Measurements from ENCODE around the gene BMPR1B.

Gene BMPR1B

GRCh38 chr4:95190751-95191436, 433.1 kb downstream of the BMPR1B start:
- H3K36me3 ChIP-seq (replicated peaks; ENCODE audit: insufficient read depth, low read length) = no peaks in the 10 kb centered on the region
- H3K4me1 ChIP-seq (ENCODE audit: low read length) = no peaks in the 10 kb centered on the region
- H3K9me2 ChIP-seq (replicated peaks; ENCODE audit: insufficient read depth, low read length) = no peaks in the 10 kb centered on the region
- no peaks in the 10 kb centered on the region for H3K79me2 ChIP-seq (ENCODE audit: low read length)
- no peak for DNase-seq
- H3K4me2 ChIP-seq (ENCODE audit: low read depth, low read length) = no peak overlapping the region
- no peaks in the 10 kb centered on the region for H3K9me3 ChIP-seq (replicated peaks; ENCODE audit: insufficient read depth, low read length)
- no peak overlapping the region for H3K4me3 ChIP-seq (ENCODE audit: low read length)
- H3F3A ChIP-seq (ENCODE audit: insufficient read depth, low read length) = no peaks in the 10 kb centered on the region
- no peaks in the 10 kb centered on the region for H4K20me1 ChIP-seq (ENCODE audit: insufficient read depth, low read length)
- TF ChIP-seq EZH2phosphoT487 (IDR thresholded peaks at IDR 0.05; ENCODE audit: low read length) (no peak), EZH2 (optimal IDR thresholded peaks at IDR 0.05; ENCODE audit: low read depth, low read length) (no peak)
- TF ChIP-seq, protein P1, sequence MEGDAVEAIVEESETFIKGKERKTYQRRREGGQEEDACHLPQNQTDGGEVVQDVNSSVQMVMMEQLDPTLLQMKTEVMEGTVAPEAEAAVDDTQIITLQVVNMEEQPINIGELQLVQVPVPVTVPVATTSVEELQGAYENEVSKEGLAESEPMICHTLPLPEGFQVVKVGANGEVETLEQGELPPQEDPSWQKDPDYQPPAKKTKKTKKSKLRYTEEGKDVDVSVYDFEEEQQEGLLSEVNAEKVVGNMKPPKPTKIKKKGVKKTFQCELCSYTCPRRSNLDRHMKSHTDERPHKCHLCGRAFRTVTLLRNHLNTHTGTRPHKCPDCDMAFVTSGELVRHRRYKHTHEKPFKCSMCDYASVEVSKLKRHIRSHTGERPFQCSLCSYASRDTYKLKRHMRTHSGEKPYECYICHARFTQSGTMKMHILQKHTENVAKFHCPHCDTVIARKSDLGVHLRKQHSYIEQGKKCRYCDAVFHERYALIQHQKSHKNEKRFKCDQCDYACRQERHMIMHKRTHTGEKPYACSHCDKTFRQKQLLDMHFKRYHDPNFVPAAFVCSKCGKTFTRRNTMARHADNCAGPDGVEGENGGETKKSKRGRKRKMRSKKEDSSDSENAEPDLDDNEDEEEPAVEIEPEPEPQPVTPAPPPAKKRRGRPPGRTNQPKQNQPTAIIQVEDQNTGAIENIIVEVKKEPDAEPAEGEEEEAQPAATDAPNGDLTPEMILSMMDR (IDR thresholded peaks at IDR 0.05; ENCODE audit: low read length) = no peak
- no peak overlapping the region for H3K27ac ChIP-seq (ENCODE audit: low read length)
- no peak overlapping the region for H3K9ac ChIP-seq (ENCODE audit: low read length)
- no peak overlapping the region for H2AFZ ChIP-seq (ENCODE audit: low read length)
- no peaks in the 10 kb centered on the region for H3K27me3 ChIP-seq (replicated peaks; ENCODE audit: insufficient read depth, low read length)

DNA sequence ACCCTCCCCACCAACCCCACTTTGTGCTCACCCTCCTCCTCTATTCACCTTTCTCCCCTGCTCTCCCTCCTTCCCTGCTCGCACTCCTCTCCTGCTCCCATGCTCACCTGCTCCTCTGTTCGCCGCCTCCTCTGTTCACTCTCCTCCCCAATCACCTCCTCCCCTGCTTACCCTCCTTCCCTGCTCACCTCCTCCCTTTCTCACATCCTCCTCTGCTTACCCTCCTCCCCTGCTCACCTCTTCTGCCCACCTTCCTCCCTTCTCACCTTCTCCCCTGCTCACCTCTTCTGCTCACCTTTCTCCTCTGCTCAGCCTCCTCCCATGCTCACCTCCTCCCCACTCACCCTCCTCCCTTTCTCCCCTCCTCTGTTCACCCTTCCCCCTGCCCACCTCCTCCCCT, 433.8 kb downstream of the BMPR1B start:
- no peaks in the 10 kb centered on the region for H3K27me3 ChIP-seq (replicated peaks; ENCODE audit: insufficient read depth, low read length)
- no peak overlapping the region for H3K4me2 ChIP-seq (ENCODE audit: low read depth, low read length)
- no peaks in the 10 kb centered on the region for H3F3A ChIP-seq (ENCODE audit: insufficient read depth, low read length)
- H4K20me1 ChIP-seq (ENCODE audit: insufficient read depth, low read length) = no peaks in the 10 kb centered on the region
- no peak for DNase-seq
- no peaks in the 10 kb centered on the region for H3K9me3 ChIP-seq (replicated peaks; ENCODE audit: insufficient read depth, low read length)
- TF ChIP-seq EZH2 (optimal IDR thresholded peaks at IDR 0.05; ENCODE audit: low read depth, low read length) (no peak), EZH2phosphoT487 (IDR thresholded peaks at IDR 0.05; ENCODE audit: low read length) (no peak)
- TF ChIP-seq, protein P1 (IDR thresholded peaks at IDR 0.05; ENCODE audit: low read length) = no peak
- H3K79me2 ChIP-seq (ENCODE audit: low read length) = no peaks in the 10 kb centered on the region
- H3K36me3 ChIP-seq (replicated peaks; ENCODE audit: insufficient read depth, low read length) = no peaks in the 10 kb centered on the region
- H2AFZ ChIP-seq (ENCODE audit: low read length) = no peak overlapping the region
- H3K9ac ChIP-seq (ENCODE audit: low read length) = no peak overlapping the region
- no peak overlapping the region for H3K4me3 ChIP-seq (ENCODE audit: low read length)
- H3K27ac ChIP-seq (ENCODE audit: low read length) = no peak overlapping the region
- no peaks in the 10 kb centered on the region for H3K9me2 ChIP-seq (replicated peaks; ENCODE audit: insufficient read depth, low read length)
- H3K4me1 ChIP-seq (ENCODE audit: low read length) = no peaks in the 10 kb centered on the region

- Histone ChIP-seq H3K9ac (ENCODE audit: low read length) (no peak overlapping the region), H3F3A (ENCODE audit: insufficient read depth, low read length) (no peaks in the 10 kb centered on the region)
- DNase-seq = no peak
Observed at GRCh38 chr4:95193391-95194224, 435.9 kb downstream of the BMPR1B start.

More at GRCh38 chr4:95193391-95194224, 435.9 kb downstream of the BMPR1B start:
- H3K27ac ChIP-seq (ENCODE audit: low read length) = no peak overlapping the region
- no peak overlapping the region for H3K4me2 ChIP-seq (ENCODE audit: low read depth, low read length)
- no peaks in the 10 kb centered on the region for H3K27me3 ChIP-seq (replicated peaks; ENCODE audit: insufficient read depth, low read length)
- no peaks in the 10 kb centered on the region for H4K20me1 ChIP-seq (ENCODE audit: insufficient read depth, low read length)
- no peak overlapping the region for H2AFZ ChIP-seq (ENCODE audit: low read length)
- H3K4me3 ChIP-seq (ENCODE audit: low read length) = no peak overlapping the region
- H3K36me3 ChIP-seq (replicated peaks; ENCODE audit: insufficient read depth, low read length) = no peaks in the 10 kb centered on the region
- H3K9me2 ChIP-seq (replicated peaks; ENCODE audit: insufficient read depth, low read length) = no peaks in the 10 kb centered on the region
- TF ChIP-seq, protein P1 (IDR thresholded peaks at IDR 0.05; ENCODE audit: low read length) = no peak
- TF ChIP-seq EZH2 (optimal IDR thresholded peaks at IDR 0.05; ENCODE audit: low read depth, low read length) (no peak), EZH2phosphoT487 (IDR thresholded peaks at IDR 0.05; ENCODE audit: low read length) (no peak)
- no peaks in the 10 kb centered on the region for H3K9me3 ChIP-seq (replicated peaks; ENCODE audit: insufficient read depth, low read length)
- H3K79me2 ChIP-seq (ENCODE audit: low read length) = no peaks in the 10 kb centered on the region
- H3K4me1 ChIP-seq (ENCODE audit: low read length) = no peaks in the 10 kb centered on the region

Data from MM.1S (cell line).